Measurements from ENCODE around the gene POLR2L.

- TF ChIP-seq POLR2A (IDR thresholded peaks at IDR 0.05; ENCODE audit: low read length), result no peak
- no peak for TF ChIP-seq GATA1 (IDR thresholded peaks at IDR 0.05; ENCODE audit: low read depth, low read length)
Observed at GRCh38 chr11:823441-824291, 18.7 kb downstream of the POLR2L start.

Measured in erythroblast (primary cell).